BJ (cell line): ENCODE results near the gene SLC39A2. TPM values are rescaled to one million over a fixed set of nuclear protein-coding genes. Genes with fewer than 3 reads are reported as not detected.

Experiments used
- CTCF ChIA-PET: fragments of 350-600 bp; formaldehyde crosslinking; extraction: SDS; loops from one replicate; lab custom pipeline; 2021; ENCODE audit warnings: antibody characterized with exemption, inconsistent platforms; lab: Yijun Ruan, JAX
- POLR2A ChIA-PET: fragments of 300-600 bp; sonication (Branson Sonifier 250); formaldehyde crosslinking; extraction: SDS; loops from one replicate; lab custom pipeline; 2021; ENCODE audit warnings: antibody characterized with exemption; lab: Charles Lee
- DNase-seq: peaks from one replicate; pipeline ENCODE4 v3.0.0-alpha.2; 2011; ENCODE audit warnings: low read depth
- H3K27me3 ChIP-seq: 2 replicates; pipeline ENCODE4 v1.6.0; 2011; ENCODE audit warnings: low read length; ENCODE audit not compliant: control insufficient read depth, insufficient read depth
- H3K36me3 ChIP-seq: 2 replicates; pipeline ENCODE4 v1.5.1; 2011; ENCODE audit warnings: low read length; ENCODE audit not compliant: control insufficient read depth, insufficient read depth
- H3K4me3 ChIP-seq: 2 replicates; pipeline ENCODE4 v1.5.1; 2011; ENCODE audit warnings: low read depth, mild to moderate bottlenecking, control low read depth, low read length
- CTCF ChIP-seq: IDR thresholded peaks from 2 replicates; pipeline ENCODE4 v1.5.1; 2011; ENCODE audit warnings: low read depth, mild to moderate bottlenecking, control low read depth, inconsistent platforms, low read length, moderate library complexity; ENCODE audit not compliant: insufficient read depth
- polyA plus RNA-seq: library from polyadenylated mRNA; depleted of rRNA; stranded (reverse); fragments of >200 nt; gene quantifications from 2 replicates; pipeline ENCODE4 v1.2.3, GENCODE V29; 2011

SLC39A2 gene
- polyA plus RNA-seq, 1 experiment, result not detected

- no peak for TF ChIP-seq CTCF
- ChIA-PET CTCF (interaction anchor here (0.6 to 15.6 kb wide), 6 partner anchors 15 to 85 kb away, joined by 3 to 233 read pairs (median 104); partner anchors contain the start of genes RNASE7, SLC39A2, TMEM253 and ZNF219), POLR2A (no interaction called here)
Measured at GRCh38 chr14:21020977-21021545, 22.0 kb downstream of the SLC39A2 start.

DNA sequence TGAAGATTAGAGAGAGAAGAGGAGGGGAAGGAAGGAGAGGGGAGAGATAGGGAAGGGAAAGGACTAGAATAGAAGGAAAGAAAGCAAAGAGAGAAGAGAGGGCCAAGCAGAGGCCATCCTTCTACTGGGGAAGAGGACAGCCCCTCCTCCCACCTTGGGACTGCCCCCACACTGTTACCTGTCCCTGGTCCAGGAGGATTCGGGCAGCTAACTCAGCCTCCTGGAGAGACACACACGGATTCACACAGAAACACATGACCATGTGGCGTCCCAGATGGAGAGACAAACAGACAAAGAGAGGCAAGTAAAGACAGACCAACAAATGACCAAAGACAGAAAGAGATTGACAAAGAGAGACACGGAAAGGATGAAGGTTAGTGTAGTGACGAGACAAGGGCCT, 23.6 kb downstream of the SLC39A2 start:
- DNase-seq, result no peak
- Histone ChIP-seq H3K27me3 (peaks cover 42% of the 10 kb centered on the region), H3K36me3 (no peaks in the 10 kb centered on the region), H3K4me3 (no peak overlapping the region)
- POLR2A ChIA-PET, result no interaction called here
- CTCF ChIA-PET, result interaction anchor here (1.1 to 15.6 kb wide), 5 partner anchors 8 to 84 kb away, joined by 3 to 233 read pairs (median 14); partner anchors contain the start of genes ARHGEF40 and TMEM253
- no peak for TF ChIP-seq CTCF

More at GRCh38 chr14:21020977-21021545, 22.0 kb downstream of the SLC39A2 start:
- no peak for DNase-seq
- Histone ChIP-seq H3K36me3 (no peaks in the 10 kb centered on the region), H3K4me3 (no peak overlapping the region), H3K27me3 (peaks cover 37% of the 10 kb centered on the region)

- CTCF ChIA-PET, result interaction anchor here (1.1 to 15.6 kb wide), 5 partner anchors 8 to 83 kb away, joined by 3 to 233 read pairs (median 14); partner anchors contain the start of genes ARHGEF40 and TMEM253
- peaks cover 42% of the 10 kb centered on the region for H3K27me3 ChIP-seq
Measured at GRCh38 chr14:21023174-21023573, 24.1 kb downstream of the SLC39A2 start.

DNA sequence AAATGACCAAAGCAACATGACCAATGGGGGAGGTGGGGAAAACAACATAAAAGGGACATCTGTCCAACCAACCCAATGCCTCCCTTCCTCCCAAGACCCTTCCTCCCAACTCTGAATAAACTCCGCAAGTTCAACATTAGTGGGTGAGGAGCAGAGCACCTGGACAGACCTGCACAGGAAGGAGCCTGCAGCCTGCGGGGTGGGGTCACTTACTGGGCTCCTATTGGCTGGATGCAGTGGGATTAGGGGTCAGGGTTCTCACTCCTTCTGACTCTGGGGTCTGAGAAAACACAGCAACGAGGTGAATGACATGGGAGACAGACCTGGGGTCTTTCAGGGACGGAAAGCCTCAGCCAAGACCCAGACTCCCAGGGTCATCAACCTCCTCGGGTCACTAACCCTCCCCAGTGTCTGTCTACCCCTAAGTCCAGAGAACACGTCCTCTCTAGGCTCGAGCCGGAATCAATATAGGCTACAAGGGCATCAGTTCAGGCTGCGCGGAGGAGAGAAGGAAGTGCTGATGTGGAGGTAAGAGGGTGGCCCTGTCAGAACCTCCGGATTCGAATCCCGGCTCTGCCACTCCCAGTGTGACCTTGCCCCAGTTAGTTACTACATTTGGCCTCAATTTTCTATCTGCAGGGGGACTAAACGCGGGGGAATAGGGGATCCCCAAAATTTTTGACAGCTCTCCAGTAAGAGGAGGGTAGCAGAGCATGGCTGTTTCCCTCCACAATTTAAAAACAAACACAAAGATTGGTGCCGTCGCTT, 24.9 kb downstream of the SLC39A2 start:
- POLR2A ChIA-PET, result no interaction called here
- H3K27me3 ChIP-seq, result peaks cover 42% of the 10 kb centered on the region

More at GRCh38 chr14:21023174-21023573, 24.1 kb downstream of the SLC39A2 start:
- POLR2A ChIA-PET, result no interaction called here
- no peak for DNase-seq
- TF ChIP-seq CTCF, result no peak
- Histone ChIP-seq H3K36me3 (no peaks in the 10 kb centered on the region), H3K4me3 (no peak overlapping the region)

More for the DNA sequence above, 24.9 kb downstream of the SLC39A2 start:
- no peak for DNase-seq
- Histone ChIP-seq H3K4me3 (no peak overlapping the region; the same call in 1 of the 2 replicates), H3K36me3 (no peaks in the 10 kb centered on the region)
- no peak for TF ChIP-seq CTCF
- CTCF ChIA-PET, result interaction anchor here (1.1 to 15.6 kb wide), 4 partner anchors 9 to 82 kb away, joined by 4 to 233 read pairs (median 15); partner anchors contain the start of genes ARHGEF40 and TMEM253
